Measurements from ENCODE around the gene RNF113A.
"Not testable (repeated sequence)": the region's sequence is repeated elsewhere in the genome, so short reads cannot be mapped to it uniquely, and the experiment has no call there.

RNF113A gene

GRCh38 chrX:119871599-119872395 lies at the start of gene RNF113A, which contains the start of gene NDUFA1:
Gene RNF113A, minus strand, starts transcription at chrX:119871733. Its CDS starts 120 bp downstream, at chrX:119871613.
Gene NDUFA1, plus strand, starts transcription at chrX:119871832. Its CDS starts 80 bp downstream, at chrX:119871912.
- peak; percentile 61 to 76 (median 74) for DNase-seq (ENCODE audit: low read depth in 2 of 3, low spot score in 1 of 3)

DNA sequence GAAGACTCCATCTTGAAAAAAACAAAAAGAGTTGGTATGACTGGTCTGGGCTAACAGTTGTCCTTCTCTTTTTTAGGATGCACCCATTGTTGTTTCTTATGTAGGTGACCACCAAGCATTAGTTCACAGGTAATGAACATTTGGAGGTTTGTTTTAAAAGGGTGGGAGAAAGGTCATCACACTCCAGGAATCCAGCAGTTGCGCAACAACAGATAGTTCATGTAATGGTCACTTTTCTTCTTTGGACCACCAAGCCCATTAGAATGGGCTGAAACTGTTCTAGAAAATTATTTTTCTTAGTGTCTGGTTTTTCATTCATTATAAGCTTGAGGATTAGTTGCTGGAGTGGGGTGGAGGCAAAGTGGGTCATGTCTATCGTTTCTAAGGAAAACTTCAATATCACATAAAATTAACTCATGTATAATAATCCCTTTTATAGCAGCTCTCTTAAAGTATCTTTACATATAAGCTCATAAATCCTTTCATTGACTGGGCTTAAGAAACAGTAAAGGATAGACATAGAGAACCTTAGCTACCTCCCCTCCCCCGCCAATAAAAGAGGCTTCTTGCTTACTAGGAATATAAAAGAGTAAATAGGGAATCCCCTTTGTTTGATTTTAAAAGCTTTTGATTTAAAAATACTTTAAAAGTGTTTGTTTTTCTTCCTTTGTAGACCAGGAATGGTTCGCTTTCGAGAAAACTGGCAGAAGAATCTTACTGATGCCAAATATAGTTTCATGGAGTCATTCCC lies 48.5 kb upstream of the RNF113A start:
- DNase-seq (ENCODE audit: low read depth in 2 of 3, low spot score in 1 of 3): no peak

DNA sequence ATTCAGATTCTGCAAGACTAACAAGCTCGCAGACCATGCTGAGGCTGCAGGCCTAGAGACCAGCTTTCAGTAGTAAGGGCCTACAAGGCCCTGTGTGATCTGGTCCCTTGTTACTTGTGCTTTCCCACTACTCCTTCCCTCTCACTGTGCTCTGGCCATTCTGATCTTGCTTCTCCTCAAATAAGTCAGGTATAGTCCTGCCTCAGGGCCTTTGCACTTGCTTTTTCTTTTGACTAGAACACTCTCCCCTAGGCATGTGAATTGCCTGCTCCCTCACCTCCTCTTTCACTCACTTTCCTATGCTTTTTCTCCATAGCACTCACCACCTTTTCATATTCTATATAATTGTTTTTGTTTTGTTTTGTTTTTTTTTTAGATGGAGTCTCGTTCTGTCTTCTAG lies 46.3 kb upstream of the RNF113A start:
- DNase-seq (ENCODE audit: low read depth in 2 of 3, low spot score in 1 of 3): no peak

DNA sequence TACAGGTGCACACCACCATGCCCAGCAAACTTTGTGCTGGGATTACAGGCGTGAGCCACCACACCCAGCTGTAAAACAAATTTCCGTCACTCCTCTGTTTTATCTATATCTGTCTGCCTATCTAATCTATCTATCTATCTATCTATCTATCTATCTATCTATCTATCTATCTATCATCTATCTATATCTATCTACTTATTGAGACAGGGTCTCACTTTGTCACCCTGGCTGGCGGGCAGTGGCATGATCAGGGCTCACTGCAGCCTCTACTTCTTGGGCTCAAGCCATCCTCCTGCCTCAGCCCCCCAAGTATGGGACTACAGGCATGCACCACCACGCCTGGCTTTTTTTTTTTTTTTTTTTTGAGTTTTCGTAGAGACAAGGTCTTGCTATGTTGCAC lies 44.8 kb upstream of the RNF113A start:
- DNase-seq (ENCODE audit: low read depth in 2 of 3, low spot score in 1 of 3): no peak

GRCh38 chrX:119900976-119901375 lies 29.4 kb upstream of the RNF113A start:
- no peak for DNase-seq (ENCODE audit: low read depth in 2 of 3, low spot score in 1 of 3)

DNA sequence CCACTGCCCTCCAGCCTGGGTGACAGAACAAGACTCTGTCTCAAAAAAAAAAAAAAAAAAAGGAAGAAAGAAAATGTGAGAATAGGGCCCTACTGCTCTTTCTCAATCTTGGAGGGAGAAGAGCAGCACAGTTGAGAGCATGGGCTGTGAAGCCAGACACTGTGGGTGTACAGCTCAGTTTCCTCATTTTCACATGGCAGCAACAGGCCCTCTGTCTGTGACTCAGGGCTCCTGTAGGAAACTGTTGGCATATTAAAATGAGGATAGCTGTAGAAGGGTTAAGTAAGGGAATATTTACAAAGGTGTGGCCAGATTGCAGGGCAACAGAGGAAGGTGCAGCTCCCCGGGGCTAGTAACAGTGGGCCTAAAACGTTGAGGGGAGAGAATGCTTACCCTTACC lies 27.6 kb upstream of the RNF113A start:
- no peak for DNase-seq (ENCODE audit: low read depth in 2 of 3, low spot score in 1 of 3)

GRCh38 chrX:119895843-119896326 lies 24.4 kb upstream of the RNF113A start, which contains the start of gene AKAP14:
Gene AKAP14, plus strand, starts transcription at chrX:119895893. Its CDS starts 7,331 bp downstream, at chrX:119903224.
- DNase-seq (ENCODE audit: low read depth in 2 of 3, low spot score in 1 of 3): no peak

DNA sequence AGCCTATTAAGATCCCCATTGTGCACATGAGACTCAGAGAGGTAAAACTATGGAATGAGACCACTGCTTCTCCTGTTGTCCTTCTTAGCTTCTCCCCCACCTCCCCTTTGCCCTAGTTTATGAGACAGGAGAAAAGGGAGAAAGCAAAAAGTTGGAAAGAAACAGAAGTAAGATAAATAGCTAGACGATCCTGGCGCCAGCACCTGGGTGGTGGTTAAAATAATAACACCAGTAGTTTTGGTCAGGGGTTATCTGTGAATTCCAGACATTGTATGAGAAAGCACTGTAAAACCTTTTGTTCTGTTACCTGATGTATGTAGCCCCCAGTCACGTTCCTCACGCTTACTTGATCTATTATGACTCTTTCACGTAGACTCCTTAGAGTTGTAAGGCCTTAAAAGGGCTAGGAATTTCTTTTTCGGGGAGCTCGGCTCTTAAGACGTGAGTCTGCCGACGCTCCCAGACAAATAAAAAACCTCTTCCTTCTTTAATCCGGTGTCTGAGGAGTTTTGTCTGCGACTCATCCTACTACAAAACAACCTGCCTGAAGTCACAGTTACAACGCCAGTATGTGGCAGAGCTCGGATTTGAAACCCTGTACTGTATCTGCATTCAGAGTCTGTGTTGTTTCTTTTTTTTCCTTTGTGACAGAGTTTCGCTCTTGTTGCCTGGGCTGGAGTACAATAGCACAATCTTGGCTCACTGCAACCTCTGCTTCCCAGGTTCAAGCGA lies 20.6 kb upstream of the RNF113A start:
- not testable (repeated sequence) for DNase-seq (ENCODE audit: low read depth in 2 of 3, low spot score in 1 of 3)

DNA sequence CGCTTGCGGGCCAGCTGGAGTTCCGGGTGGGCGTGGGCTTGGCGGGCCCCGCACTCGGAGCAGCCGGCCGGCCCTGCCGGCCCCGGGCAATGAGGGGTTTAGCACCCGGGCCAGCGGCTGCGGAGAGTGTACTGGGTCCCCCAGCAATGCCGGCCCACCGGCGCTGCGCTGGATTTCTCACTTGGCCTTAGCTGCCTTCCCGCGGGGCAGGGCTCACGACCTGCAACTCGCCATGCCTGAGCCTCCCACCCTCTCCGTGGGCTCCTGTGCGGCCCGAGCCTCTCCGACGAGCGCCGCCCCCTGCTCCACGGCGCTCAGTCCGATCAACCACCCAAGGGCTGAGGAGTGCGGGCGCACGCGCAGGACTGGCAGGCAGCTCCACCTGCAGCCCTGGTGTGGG lies 19.1 kb upstream of the RNF113A start:
- not testable (repeated sequence) for DNase-seq (ENCODE audit: low read depth in 2 of 3, low spot score in 1 of 3)

DNA sequence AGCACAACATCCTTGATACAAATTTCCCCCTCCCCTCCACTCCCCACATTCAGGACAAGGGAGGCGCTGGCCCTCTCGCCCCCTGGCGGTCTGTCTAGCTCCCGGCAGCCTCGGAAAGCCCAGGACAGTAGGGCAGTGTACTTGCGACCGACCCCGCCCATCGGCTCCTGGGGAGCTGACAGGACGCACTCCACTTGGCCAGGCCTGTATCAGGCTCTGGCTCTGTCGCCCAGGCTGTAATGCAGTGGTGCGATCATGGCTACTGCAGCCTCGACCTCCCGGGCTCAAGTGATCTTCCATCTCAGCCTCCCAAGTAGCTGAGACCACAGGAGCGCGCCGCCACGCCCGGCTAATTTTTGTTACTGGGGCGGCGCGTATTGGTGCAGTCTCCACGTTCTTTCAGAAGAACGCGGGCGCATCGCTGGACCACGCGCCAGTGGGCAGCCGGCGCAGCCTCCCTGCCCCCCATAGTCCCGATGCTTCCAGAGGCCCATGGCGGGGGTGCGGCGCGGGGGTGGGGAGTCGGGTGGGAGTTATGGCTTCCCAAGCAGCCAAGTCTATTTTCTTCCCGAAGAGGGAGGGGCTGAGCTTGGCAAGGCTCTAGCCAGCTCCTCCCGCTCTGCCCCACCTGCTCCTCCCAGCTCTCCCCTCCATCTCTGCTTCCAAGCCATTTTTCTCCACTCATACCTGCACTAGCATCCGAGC lies 16.3 kb upstream of the RNF113A start:
- peak; percentile 40 to 59 (median 42) for DNase-seq (ENCODE audit: low read depth in 2 of 3, low spot score in 1 of 3)

DNA sequence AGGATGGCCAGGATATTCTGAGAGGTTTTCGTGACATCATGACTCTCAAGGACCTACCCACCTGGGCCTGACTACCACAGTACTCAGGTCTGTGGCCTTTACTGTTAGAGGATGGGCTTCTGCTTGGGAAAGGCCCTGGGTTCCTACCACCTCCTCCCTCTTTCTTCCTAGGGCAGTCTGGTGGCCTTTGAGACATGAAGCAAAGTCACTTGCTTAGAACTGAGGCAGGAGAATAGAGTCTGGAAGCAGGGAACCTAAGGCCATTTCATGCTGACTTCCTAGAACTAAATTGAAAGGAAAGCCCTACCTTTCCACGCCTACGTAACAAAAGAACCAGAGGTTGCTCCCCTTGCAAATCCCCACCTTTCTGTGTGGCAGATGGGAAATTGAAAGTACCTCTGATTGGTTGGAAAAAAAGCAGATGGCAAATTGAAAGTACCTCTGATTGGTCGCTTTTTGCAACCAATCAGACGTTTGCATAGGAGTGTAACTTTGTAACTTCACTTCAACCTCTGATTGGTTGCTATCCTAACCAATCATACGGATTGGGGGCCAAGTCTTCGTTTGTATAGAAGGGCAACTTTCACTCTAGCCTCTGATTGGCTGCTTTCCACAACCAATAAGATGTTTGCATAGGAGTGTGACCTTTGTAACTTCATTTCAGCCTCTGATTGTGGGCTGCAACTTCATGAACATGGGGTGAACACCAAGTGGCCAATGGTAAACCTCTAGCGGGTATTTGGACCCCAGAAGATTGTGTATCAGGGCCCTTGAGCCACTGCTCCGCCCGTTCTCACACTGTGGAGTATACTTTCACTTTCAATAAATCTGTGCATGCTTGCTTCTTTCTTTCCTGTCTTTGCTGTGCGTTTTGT lies 14.3 kb upstream of the RNF113A start:
- DNase-seq (ENCODE audit: low read depth in 2 of 3, low spot score in 1 of 3): no peak

- no peak for DNase-seq (ENCODE audit: low read depth in 2 of 3, low spot score in 1 of 3)
These were observed 9.3 kb upstream of the RNF113A start for GRCh38 chrX:119880552-119881437.

GRCh38 chrX:119880076-119880475 lies 8.5 kb upstream of the RNF113A start:
- DNase-seq (ENCODE audit: low read depth in 2 of 3, low spot score in 1 of 3): no peak

DNA sequence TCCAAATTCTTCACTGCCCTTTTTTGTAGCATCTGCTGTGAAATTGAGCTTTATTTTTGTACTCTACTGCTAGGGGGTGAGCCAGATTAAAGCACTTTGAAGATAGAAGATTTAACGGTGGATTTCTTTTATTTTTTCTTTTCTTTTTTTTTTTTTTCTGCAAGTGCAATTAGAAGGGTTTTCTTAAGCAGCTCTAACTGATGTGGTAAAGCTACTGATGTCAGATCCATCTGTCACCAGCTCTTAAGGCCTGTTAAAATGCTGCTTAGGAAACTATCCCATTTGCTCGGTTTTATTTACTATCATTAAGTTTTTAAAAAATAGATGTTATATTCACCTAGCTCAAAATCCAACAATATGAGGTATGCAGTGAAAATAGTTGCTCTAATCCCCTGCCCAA lies 7.2 kb upstream of the RNF113A start:
- no peak for DNase-seq (ENCODE audit: low read depth in 2 of 3, low spot score in 1 of 3)

DNA sequence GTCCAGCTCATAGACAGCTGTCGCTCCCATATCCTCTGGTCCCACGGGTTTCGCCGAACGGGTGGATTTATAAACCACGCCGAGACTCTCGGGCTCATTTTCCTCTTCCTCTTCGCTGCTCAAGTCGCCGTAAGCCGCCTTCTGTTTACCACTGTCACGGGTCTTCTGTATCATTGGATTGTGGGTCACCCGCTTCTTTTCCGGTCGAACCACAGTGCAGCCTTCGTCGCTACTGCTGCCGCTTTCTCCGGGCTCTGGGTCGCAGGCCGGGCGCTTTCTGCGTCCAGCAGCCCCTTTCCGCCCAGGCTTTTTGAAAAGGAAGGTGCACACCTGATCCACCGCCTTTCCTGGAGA lies 311 bp downstream of the RNF113A start:
- peak in 2 of 3 donors; percentile 7 to 16 for DNase-seq (ENCODE audit: low read depth in 2 of 3, low spot score in 1 of 3)

DNA sequence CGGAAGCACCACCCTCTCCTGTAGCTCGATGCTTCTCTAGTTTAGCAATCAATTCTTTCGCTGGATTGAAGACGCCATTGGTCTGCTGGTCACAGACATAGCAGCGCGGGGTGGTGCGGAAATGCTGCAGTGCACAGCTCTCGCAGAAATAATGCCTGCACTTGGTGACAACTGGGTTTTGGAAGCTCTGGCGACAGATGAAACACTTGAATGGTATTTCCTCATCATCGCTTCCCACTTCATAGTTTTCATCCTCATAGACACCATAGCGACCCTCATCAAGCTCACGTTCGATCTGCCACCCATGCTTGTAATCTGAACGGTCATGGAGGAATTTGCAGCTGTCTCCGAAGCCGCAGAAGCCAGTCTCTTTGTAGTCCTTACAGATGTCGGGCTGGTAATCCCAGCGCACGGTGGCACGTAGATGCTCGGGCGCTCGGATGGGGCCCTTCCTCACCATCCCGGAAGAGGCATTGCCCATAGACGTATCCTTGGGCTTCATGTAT lies 854 bp downstream of the RNF113A start:
- DNase-seq (ENCODE audit: low read depth in 2 of 3, low spot score in 1 of 3): peak in 1 of 3 donors; percentile 17

GRCh38 chrX:119853444-119853843 lies 18.1 kb downstream of the RNF113A start:
- no peak for DNase-seq (ENCODE audit: low read depth in 2 of 3, low spot score in 1 of 3)
